Measurements from ENCODE around the gene COL25A1. TPM values are rescaled to one million over a fixed set of nuclear protein-coding genes. Genes with fewer than 3 reads are reported as not detected.

Gene COL25A1
- total and polyA plus RNA-seq, 2 experiments from 2014 or later, result 0.28 to 1.9 TPM

- Histone ChIP-seq H2AFZ (no peak overlapping the region), H3K4me2 (no peak overlapping the region), H3K79me2 (no peaks in the 10 kb centered on the region), H3K4me3 (no peak overlapping the region), H3K27me3 (no peaks in the 10 kb centered on the region), H3K27ac (no peak overlapping the region), H4K20me1 (ENCODE audit: insufficient read depth, poor library complexity, severe bottlenecking) (no peaks in the 10 kb centered on the region), H3K4me1 (ENCODE audit: insufficient read depth) (no peaks in the 10 kb centered on the region), H3K36me3 (replicated peaks; ENCODE audit: insufficient read depth, low read depth) (no peaks in the 10 kb centered on the region), H3K9me3 (ENCODE audit: low read depth) (no peaks in the 10 kb centered on the region), H3K9me2 (replicated peaks; ENCODE audit: insufficient read depth) (no peaks in the 10 kb centered on the region)
- WGBS (ENCODE audit: low lambda C conversion rate, missing lambda C conversion rate), result 48% methylated on average over 1 of the region's 1 CpG
- no peak for TF ChIP-seq EZH2phosphoT487 (IDR thresholded peaks at IDR 0.05; ENCODE audit: low read depth, severe bottlenecking, unreplicated experiment)
- no peak for TF ChIP-seq CTCF (IDR thresholded peaks at IDR 0.05; ENCODE audit: poor library complexity)
- no peak for TF ChIP-seq EZH2 (IDR thresholded peaks at IDR 0.05; ENCODE audit: borderline replicate concordance)
- no peak for DNase-seq (ENCODE audit: low spot score)
Observed at GRCh38 chr4:108885211-108885610, 417.2 kb downstream of the COL25A1 start.

GRCh38 chr4:108884596-108884995, 417.9 kb downstream of the COL25A1 start:
- DNase-seq (ENCODE audit: low spot score), result no peak
- Histone ChIP-seq H3K9me3 (ENCODE audit: low read depth) (no peaks in the 10 kb centered on the region), H2AFZ (no peak overlapping the region), H3K4me2 (no peak overlapping the region), H3K36me3 (replicated peaks; ENCODE audit: insufficient read depth, low read depth) (no peaks in the 10 kb centered on the region), H3K9me2 (replicated peaks; ENCODE audit: insufficient read depth) (no peaks in the 10 kb centered on the region), H3K4me3 (no peak overlapping the region), H3K27ac (no peak overlapping the region), H3K4me1 (ENCODE audit: insufficient read depth) (no peaks in the 10 kb centered on the region), H3K27me3 (no peaks in the 10 kb centered on the region), H4K20me1 (ENCODE audit: insufficient read depth, poor library complexity, severe bottlenecking) (no peaks in the 10 kb centered on the region), H3K79me2 (no peaks in the 10 kb centered on the region)
- TF ChIP-seq EZH2 (IDR thresholded peaks at IDR 0.05; ENCODE audit: borderline replicate concordance) (no peak), CTCF (IDR thresholded peaks at IDR 0.05; ENCODE audit: poor library complexity) (no peak), EZH2phosphoT487 (IDR thresholded peaks at IDR 0.05; ENCODE audit: low read depth, severe bottlenecking, unreplicated experiment) (no peak)

GRCh38 chr4:108881986-108882385, 420.5 kb downstream of the COL25A1 start:
- Histone ChIP-seq H3K27ac (no peak overlapping the region), H3K9me2 (replicated peaks; ENCODE audit: insufficient read depth) (no peaks in the 10 kb centered on the region), H3K4me2 (no peak overlapping the region), H3K4me1 (ENCODE audit: insufficient read depth) (no peaks in the 10 kb centered on the region), H4K20me1 (ENCODE audit: insufficient read depth, poor library complexity, severe bottlenecking) (no peaks in the 10 kb centered on the region), H3K4me3 (no peak overlapping the region), H3K9me3 (ENCODE audit: low read depth) (no peaks in the 10 kb centered on the region), H2AFZ (no peak overlapping the region), H3K36me3 (replicated peaks; ENCODE audit: insufficient read depth, low read depth) (no peaks in the 10 kb centered on the region), H3K79me2 (no peaks in the 10 kb centered on the region), H3K27me3 (no peaks in the 10 kb centered on the region)
- 80% methylated on average over 4 of the region's 4 CpGs for WGBS (ENCODE audit: low lambda C conversion rate, missing lambda C conversion rate)
- no peak for DNase-seq (ENCODE audit: low spot score)
- TF ChIP-seq EZH2 (IDR thresholded peaks at IDR 0.05; ENCODE audit: borderline replicate concordance) (no peak), CTCF (IDR thresholded peaks at IDR 0.05; ENCODE audit: poor library complexity) (no peak), EZH2phosphoT487 (IDR thresholded peaks at IDR 0.05; ENCODE audit: low read depth, severe bottlenecking, unreplicated experiment) (no peak)

GRCh38 chr4:108881190-108881589, 421.3 kb downstream of the COL25A1 start:
- Histone ChIP-seq H3K9me3 (ENCODE audit: low read depth) (no peaks in the 10 kb centered on the region), H3K9me2 (replicated peaks; ENCODE audit: insufficient read depth) (no peaks in the 10 kb centered on the region), H3K4me1 (ENCODE audit: insufficient read depth) (no peaks in the 10 kb centered on the region), H2AFZ (no peak overlapping the region), H3K4me2 (no peak overlapping the region), H3K27ac (no peak overlapping the region), H4K20me1 (ENCODE audit: insufficient read depth, poor library complexity, severe bottlenecking) (no peaks in the 10 kb centered on the region), H3K4me3 (no peak overlapping the region), H3K27me3 (no peaks in the 10 kb centered on the region), H3K36me3 (replicated peaks; ENCODE audit: insufficient read depth, low read depth) (no peaks in the 10 kb centered on the region), H3K79me2 (no peaks in the 10 kb centered on the region)
- WGBS (ENCODE audit: low lambda C conversion rate, missing lambda C conversion rate), result 82% methylated on average over 3 of the region's 3 CpGs
- TF ChIP-seq EZH2 (IDR thresholded peaks at IDR 0.05; ENCODE audit: borderline replicate concordance), result no peak
- TF ChIP-seq EZH2phosphoT487 (IDR thresholded peaks at IDR 0.05; ENCODE audit: low read depth, severe bottlenecking, unreplicated experiment), result no peak
- no peak for TF ChIP-seq CTCF (IDR thresholded peaks at IDR 0.05; ENCODE audit: poor library complexity)
- no peak for DNase-seq (ENCODE audit: low spot score)

Measured in hepatocyte (in vitro differentiated cells).